ENCODE measurements around the gene ZNF512.
"Not testable (repeated sequence)": the region's sequence is repeated elsewhere in the genome, so short reads cannot be mapped to it uniquely, and the experiment has no call there.

ZNF512 gene

GRCh38 chr2:27628767-27629709, 46.2 kb downstream of the ZNF512 start, which contains the start of the genes CCDC121 and GPN1:
CCDC121 (minus strand) TSS chr2:27629012; CDS start chr2:27627799, 1,213 bp downstream.
GPN1 (plus strand) TSS chr2:27629050; CDS start chr2:27629059, 9 bp downstream.
- DNase-seq (ENCODE audit: low read depth) = peak; percentile 83
- peak within 1 kb of the TSS; percentile 93 for H3K4me3 ChIP-seq (ENCODE audit: low read depth, low read length)

- H3K4me3 ChIP-seq (ENCODE audit: low read depth, low read length); DNase-seq (ENCODE audit: low read depth): not testable (repeated sequence)
Observed at GRCh38 chr2:27630257-27630656, 47.4 kb downstream of the ZNF512 start.

DNA sequence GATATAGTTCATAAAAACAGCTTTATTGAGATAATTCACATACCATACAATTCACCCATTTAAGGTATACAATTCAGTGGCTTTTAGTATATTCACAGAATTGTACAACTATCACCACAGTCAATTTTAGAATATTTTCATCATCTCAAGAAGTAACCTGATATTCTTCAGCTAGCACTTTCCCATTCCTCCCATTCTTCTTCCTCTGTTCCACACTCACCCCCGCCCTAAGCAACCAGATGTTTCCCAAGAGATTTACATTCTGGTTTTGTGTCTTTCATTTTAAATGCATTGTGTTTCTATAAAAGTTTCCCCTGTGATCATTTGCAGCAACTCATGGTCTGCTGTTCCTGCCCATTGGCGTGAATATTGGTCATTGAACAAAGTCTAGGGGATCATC, 51.4 kb downstream of the ZNF512 start:
- no peak for DNase-seq (ENCODE audit: low read depth)
- H3K4me3 ChIP-seq (ENCODE audit: low read depth, low read length) = no peak overlapping the region

- no peak overlapping the region for H3K4me3 ChIP-seq (ENCODE audit: low read depth, low read length)
- DNase-seq (ENCODE audit: low read depth) = no peak
Observed at GRCh38 chr2:27636766-27637165, 53.9 kb downstream of the ZNF512 start.

DNA sequence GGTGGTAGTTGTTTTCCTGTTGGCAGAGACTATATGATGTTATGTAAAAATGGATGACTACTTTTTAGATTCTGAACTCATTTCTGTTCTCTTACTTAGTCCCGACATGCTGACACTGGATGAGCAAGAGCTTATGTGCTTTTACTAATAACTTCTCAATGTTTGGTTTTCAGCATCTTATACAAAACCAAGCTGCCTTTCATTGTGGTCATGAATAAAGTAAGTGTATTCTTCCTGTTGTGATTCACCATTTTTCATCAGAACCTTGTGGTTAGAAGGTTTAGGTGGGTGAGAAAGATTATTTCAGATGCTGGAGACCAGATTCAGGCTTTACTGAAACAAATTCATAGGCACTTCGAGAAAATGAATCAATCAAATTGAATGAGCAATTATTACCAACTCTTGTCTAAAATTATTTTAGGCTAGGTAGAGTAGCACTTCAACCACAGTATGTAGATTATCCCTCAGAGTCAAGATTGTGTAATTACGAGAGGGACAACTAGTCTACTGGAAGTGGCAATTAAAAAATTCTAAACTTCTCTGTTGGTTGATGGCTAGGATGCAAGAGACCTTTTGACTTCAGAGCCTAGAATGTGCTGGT, 55.3 kb downstream of the ZNF512 start:
- no peak overlapping the region for H3K4me3 ChIP-seq (ENCODE audit: low read depth, low read length)

GRCh38 chr2:27638709-27639108, 55.9 kb downstream of the ZNF512 start:
- H3K4me3 ChIP-seq (ENCODE audit: low read depth, low read length) = no peak overlapping the region
- DNase-seq (ENCODE audit: low read depth) = peak; percentile 88

More for the DNA sequence above, 55.3 kb downstream of the ZNF512 start:
- peak; percentile 77 for DNase-seq (ENCODE audit: low read depth)

DNA sequence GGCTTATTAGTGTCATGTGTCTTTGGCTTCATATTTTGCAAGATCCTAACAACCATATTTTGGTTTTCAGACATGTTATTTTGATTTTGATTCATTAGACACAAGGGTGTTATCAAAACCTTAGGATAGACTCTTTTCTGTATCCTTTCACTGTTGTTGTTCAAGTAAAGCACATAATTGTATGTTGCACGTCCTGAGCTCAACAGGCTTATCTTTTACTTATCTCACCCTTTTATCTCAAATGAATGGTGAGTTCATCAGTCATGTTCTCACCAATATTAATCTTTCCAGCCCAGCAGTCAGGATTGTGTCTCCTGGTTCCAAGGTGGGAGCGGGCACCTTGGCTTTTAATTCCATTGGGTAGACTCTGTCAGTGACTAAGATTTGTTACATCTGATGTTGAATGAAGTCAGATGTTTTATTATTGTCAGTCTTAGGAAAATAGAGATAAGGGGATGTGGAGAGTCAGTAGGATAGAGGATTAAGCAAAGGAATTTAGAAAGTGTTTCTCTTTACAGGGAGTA, 57.9 kb downstream of the ZNF512 start:
- DNase-seq (ENCODE audit: low read depth) = no peak
- H3K4me3 ChIP-seq (ENCODE audit: low read depth, low read length) = no peak overlapping the region

GRCh38 chr2:27645197-27645596, 62.4 kb downstream of the ZNF512 start:
- DNase-seq (ENCODE audit: low read depth) = no peak

GRCh38 chr2:27647289-27647688, 64.4 kb downstream of the ZNF512 start:
- DNase-seq (ENCODE audit: low read depth) = no peak
- H3K4me3 ChIP-seq (ENCODE audit: low read depth, low read length) = no peak overlapping the region

More at GRCh38 chr2:27645197-27645596, 62.4 kb downstream of the ZNF512 start:
- no peak overlapping the region for H3K4me3 ChIP-seq (ENCODE audit: low read depth, low read length)

- no peak for DNase-seq (ENCODE audit: low read depth)
- H3K4me3 ChIP-seq (ENCODE audit: low read depth, low read length) = no peak overlapping the region
Observed at GRCh38 chr2:27647737-27648136, 64.9 kb downstream of the ZNF512 start.

GRCh38 chr2:27651056-27651455, 68.2 kb downstream of the ZNF512 start:
- H3K4me3 ChIP-seq (ENCODE audit: low read depth, low read length) = no peak overlapping the region
- DNase-seq (ENCODE audit: low read depth) = no peak

GRCh38 chr2:27652341-27652740, 69.5 kb downstream of the ZNF512 start:
- no peak for DNase-seq (ENCODE audit: low read depth)
- H3K4me3 ChIP-seq (ENCODE audit: low read depth, low read length) = no peak overlapping the region

- no peak for DNase-seq (ENCODE audit: low read depth)
- no peak overlapping the region for H3K4me3 ChIP-seq (ENCODE audit: low read depth, low read length)
Observed at GRCh38 chr2:27652790-27653189, 69.9 kb downstream of the ZNF512 start.

GRCh38 chr2:27653397-27653796, 70.6 kb downstream of the ZNF512 start:
- H3K4me3 ChIP-seq (ENCODE audit: low read depth, low read length) = no peak overlapping the region
- DNase-seq (ENCODE audit: low read depth) = no peak

DNA sequence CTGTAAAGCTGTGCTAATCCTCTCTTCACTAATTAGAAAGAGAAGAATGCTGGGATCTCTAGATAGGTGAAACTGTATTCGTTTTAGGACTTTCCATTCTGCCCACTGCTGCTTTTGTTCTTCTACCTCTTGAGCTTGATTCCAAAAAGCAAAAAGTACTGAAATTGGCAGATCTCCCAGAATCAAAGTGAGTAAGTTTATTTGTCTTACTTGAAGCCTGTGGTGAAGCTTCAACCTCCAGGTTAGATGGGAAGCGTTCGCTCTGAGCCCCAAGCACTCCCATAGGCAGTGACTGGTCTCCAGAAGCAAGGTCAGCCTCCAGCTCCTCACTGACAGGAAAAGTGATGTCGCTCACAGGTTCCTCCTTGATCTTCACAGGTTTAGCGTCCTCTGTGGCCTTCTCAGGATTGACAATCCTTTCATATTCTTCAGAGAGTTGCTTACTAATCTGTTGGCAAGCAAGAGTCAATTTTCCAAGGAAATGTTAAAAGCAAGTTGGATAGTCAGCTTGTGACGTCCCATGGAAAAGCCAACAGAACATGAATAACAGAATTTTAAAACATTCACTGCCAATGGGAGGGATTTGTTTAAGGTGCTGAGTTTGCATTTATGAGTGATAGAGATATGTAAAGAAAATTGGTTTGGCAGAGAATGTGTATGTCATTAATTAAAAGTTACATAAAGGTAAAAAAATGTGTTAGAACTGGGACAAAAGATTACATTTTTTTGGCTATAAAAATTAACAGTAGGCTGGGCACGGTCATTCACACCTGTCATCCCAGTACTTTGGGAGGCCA, 72.5 kb downstream of the ZNF512 start:
- peak; percentile 56 for DNase-seq (ENCODE audit: low read depth)
- no peak overlapping the region for H3K4me3 ChIP-seq (ENCODE audit: low read depth, low read length)

- no peak for DNase-seq (ENCODE audit: low read depth)
- no peak overlapping the region for H3K4me3 ChIP-seq (ENCODE audit: low read depth, low read length)
Observed at GRCh38 chr2:27661371-27661770, 78.5 kb downstream of the ZNF512 start.

DNA sequence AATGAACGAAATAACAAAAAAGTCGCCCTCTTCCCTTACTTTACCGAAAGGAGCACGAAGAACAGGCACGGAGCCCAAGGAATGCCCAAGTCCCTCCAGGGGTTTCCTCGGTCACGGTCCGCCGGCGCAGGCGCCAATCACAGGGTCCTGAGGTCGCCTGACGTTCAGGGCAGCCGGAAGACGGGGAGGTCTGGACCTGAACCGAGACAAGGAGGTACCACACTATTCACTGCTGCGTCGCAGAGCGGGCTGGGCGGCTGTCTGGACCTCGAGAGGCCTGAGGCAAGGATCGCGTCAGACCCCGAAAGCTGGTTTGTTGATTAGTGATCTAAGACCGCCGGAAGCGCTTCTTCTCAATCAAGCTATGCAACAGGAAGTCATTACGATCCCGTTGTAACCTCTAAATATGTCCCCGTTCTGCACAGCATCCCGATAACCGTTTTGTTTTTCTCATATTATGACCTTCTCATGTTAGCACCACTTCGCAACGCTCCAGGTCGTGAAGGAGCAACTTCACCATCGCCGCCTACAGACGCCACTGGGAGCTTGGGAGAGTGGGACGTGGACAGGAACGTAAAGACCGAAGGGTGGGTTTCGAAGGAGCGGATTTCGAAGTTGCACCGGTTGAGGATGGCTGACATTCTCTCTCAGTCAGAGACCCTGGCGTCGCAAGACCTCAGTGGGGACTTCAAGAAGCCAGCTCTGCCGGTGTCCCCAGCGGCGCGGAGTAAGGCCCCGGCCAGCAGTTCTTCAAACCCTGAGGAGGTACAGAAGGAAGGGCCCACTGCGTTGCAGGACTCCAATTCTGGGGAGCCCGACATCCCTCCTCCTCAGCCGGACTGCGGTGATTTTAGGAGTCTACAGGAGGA, 80.7 kb downstream of the ZNF512 start, which contains the start of the genes SLC4A1AP and SUPT7L:
TSS of gene SLC4A1AP (plus strand) at position 605 of the 869 bp plus-strand sequence. CDS start at position 631, 26 bp downstream.
TSS of gene SUPT7L (minus strand) at position 330 of the 869 bp plus-strand sequence. CDS start 1,422 bp downstream, outside the sequence.
- peak; percentile 69 for DNase-seq (ENCODE audit: low read depth)
- peak within 1 kb of the TSS; percentile 72 for H3K4me3 ChIP-seq (ENCODE audit: low read depth, low read length)

- DNase-seq (ENCODE audit: low read depth) = no peak
- peak overlapping the region; percentile 72 for H3K4me3 ChIP-seq (ENCODE audit: low read depth, low read length)
Observed at GRCh38 chr2:27664154-27664574, 81.3 kb downstream of the ZNF512 start.
